Hindlimb muscle (tissue), 1 donor: Measurements from ENCODE around the gene RAB31. TPM values are rescaled to one million over a fixed set of nuclear protein-coding genes. Genes with fewer than 3 reads are reported as not detected.

Experiments used
- DNase-seq: peaks from one replicate; pipeline ENCODE4 v3.0.0-alpha.2; 2013
- polyA plus RNA-seq: library from polyadenylated mRNA; unstranded; fragments of 120-200 nt; gene quantifications from one replicate; pipeline ENCODE4 v1.2.1, GENCODE V29; 2013; ENCODE audit not compliant: insufficient read length

The RAB31 gene
- polyA plus RNA-seq, 1 donor, result 20.8 TPM

GRCh38 chr18:9792565-9793245, 84.6 kb downstream of the RAB31 start:
- no peak for DNase-seq

DNA sequence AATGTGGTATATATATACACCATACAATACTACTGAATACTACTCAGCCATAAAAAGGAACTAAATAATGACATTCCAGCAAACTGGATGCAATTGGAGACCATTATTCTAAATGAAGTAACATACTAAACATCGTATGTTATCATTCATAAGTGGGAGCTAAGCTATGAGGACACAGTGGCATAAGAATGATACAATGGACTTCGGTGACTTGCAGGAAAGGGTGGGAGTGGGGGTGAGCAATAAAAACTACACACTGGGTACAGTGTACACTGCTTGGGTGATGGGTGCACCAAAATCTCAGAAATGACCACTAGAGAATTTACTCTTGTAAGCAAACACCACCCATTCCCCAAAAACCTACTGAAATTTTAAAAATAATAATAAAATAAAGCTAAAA, 87.9 kb downstream of the RAB31 start:
- DNase-seq, result no peak

DNA sequence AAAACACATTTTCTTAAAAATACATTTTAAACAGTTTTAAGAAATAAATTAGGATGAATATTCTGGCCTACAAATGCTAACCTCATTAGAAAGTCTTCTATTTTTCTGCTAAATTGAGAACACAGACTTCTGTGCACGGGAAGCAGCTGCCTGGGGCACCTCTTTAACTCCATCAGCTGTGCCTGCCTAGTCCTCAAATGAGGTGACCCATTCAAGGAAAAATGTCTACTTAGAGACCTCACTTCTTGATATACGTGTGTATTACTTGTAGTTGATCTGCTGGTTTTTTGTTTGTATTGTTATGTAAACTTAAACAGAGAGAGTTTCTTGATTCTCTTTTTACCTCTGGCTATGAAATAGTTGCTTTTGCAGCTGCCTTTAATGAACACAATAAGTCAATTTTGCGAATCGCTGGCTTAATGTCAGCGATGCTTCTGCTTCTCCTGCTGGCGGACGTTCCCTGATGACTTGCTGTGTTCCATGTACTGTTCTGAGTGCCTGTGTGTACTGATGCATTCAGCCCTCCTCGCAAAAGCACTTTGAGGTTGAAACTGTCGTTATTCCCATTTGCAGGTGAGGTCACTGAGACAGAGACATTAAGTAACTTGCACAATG, 88.9 kb downstream of the RAB31 start:
- DNase-seq, result peak; percentile 72

GRCh38 chr18:9802175-9803062, 94.3 kb downstream of the RAB31 start:
- no peak for DNase-seq

- no peak for DNase-seq
These were observed 95.1 kb downstream of the RAB31 start for GRCh38 chr18:9803063-9803697.

DNA sequence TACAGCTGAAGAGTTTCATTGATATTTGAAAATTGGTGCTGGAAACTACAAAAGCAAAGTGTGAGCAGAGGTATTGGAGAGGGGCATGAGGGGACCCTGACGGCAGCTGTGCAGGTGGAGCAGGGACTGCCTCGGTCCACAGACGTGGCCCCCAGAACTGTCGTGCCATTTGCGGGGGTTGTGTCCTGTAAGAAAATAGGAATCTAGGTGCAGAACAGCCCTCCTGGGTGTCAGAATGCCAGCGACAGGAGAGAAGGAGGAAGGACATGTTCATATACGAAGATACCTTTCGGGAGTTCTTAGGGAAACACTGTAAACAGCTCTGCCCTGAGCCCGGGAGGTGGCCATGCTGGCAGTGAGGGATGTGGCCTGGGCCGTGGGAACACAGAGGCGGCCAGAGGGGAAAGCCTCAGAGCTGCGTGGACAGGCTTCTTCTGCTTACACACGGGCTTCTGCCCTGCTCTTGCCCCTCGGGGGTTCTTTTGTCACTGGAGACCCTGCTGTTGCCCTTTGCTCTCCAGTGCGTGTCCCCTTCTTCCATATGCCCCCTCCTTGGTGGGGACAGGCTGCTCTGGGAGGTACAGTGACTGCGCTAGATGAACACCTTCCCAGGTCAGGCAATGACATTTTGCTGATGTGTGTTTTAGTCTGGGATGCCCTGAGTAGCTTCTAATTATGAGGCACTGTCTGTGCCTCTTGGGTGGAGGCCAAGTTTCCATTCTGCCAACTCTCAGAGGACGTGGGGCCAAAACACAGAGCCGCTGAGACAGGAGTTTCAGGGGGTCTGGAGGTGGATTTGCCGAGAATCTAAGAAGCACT, 95.8 kb downstream of the RAB31 start:
- DNase-seq, result no peak

GRCh38 chr18:9804517-9805104, 96.5 kb downstream of the RAB31 start:
- no peak for DNase-seq

DNA sequence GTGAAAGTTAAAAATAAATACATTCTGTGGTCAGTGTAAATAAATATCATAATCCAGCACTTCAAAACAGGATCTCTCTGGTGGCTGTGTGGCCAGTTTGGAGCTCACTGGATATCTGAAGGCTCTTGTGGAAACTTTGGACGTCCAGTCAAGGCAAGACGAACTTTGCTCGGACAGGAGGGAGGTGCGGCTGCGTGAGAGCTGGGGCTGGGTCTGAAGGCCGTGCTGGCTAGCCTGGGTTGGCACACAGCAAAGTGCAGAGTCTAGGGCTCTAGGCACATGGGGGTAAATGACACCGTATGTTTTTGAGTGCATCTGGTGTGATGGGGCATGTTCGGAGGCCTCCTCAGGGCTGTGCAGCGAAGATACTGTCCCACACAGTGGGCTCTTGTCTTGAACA, 98.8 kb downstream of the RAB31 start:
- DNase-seq, result no peak

GRCh38 chr18:9808295-9809241, 100.5 kb downstream of the RAB31 start:
- peak; percentile 72 for DNase-seq

GRCh38 chr18:9809697-9810096, 101.6 kb downstream of the RAB31 start:
- DNase-seq, result no peak

DNA sequence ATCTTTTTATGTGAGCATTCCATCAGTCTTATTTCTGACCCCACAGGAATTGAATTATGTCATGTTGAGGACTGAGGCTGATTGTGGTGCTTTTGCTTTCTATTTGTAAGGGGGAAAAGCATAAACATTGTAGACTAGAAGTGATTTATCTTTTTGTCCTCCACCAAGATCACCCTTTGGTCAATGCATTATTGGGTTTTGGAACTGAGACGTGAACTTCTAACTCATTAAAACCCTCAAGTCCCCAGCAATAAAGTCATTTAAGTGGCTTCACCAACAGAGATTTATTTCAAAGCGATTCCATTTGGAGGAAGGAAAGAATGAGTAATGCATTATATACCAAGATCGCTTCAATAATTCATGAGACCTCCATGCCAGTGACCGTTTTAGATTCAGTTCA, 102.2 kb downstream of the RAB31 start:
- no peak for DNase-seq

DNA sequence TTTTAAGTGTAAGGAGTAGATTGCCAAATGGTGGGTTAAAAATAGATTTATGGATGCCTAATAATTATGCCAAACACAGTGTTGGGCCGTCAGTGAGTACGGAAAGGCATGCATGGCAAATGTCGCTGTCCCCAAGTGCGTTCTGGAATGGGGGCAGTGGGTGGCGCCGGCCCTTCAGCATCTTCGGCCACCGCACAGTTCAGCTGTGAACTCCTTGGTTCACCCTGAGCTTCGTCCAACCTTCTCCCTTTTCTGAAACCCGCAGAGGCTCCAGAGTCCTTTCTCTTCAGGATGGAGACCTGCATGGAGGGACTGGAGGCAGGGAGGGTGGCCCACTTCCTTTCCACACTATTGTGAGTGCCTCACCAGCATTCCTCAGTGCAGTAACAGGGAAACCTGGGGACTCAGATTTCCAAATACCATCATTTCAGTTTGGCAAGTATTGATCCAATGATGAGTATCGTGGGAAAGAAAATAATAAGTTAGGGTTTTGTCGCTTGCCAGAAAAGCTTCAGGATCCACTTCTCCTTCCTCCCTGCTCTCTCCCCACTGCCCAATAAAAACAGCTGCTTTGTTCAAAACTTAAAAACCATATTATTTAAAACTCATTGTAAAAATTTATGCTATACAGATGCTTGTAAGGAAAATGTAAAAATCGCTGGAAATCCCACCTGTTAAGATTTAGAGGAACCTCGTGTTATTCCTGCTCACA, 103.0 kb downstream of the RAB31 start:
- DNase-seq, result no peak

DNA sequence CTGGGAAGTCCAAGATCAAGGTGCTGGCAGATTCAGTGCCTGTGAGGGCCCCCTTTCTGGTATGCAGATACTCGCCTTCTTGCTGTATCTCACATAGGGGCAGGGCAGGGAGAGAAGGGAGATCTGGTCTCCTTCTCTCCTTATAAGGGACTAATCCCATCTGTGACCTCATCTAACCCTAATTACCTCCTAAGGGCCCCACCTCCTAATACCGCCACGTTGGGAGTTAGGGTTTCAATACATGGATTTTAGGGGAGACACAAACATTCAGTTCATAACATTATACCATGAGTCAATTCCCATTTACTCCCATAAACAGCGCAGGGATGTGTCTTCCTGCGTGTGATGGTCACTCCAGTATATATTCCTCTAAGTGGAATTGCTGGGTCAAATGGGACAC, 103.9 kb downstream of the RAB31 start:
- DNase-seq, result no peak

- no peak for DNase-seq
These were observed 106.3 kb downstream of the RAB31 start for GRCh38 chr18:9814431-9814830.

GRCh38 chr18:9817286-9817685, 109.2 kb downstream of the RAB31 start:
- no peak for DNase-seq

- no peak for DNase-seq
These were observed 109.8 kb downstream of the RAB31 start for GRCh38 chr18:9817725-9818422.

GRCh38 chr18:9818423-9818734, 110.3 kb downstream of the RAB31 start:
- no peak for DNase-seq

DNA sequence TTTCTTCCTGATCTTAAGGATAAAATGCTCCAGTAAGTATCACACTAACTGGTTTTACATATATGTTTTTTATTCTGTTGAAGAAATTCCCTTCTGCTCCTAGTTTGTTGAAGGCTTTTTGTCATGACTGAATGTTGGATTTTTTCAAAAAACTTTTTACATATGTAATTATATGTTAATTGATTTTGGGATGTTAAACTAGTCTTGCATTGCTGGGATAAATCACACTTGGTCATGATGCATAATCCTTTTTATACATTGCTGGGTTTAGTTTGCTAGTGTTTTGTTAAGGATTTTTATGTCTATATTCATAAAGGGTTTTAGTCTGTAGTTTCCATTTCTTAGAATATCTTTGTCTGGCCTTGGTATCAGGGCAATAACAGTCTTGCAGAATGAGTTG, 112.0 kb downstream of the RAB31 start:
- no peak for DNase-seq

DNA sequence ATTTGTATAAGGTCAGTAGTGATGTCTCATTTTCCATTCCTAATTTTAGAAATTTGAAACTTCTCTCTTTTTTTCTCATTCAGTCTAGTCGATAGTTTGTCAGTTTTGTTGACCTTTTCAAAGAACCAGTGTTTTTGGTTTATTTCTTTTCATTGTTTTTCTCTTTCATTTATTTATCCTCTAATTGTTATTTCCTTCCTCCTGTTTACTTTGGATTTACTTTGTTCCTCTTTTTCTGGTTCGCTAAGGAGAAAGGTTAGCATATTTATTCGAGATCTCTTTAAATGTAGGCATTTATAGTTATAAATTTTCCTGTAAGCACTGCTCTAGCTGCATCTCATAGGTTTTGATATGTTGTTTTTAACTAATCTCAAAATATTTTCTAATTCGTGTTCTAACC, 112.6 kb downstream of the RAB31 start:
- DNase-seq, result no peak
